ENCODE results near the gene TAOK2.
"Not testable (repeated sequence)": the region's sequence is repeated elsewhere in the genome, so short reads cannot be mapped to it uniquely, and the experiment has no call there.

TAOK2 gene

GRCh38 chr16:30025574-30025973 is 51.9 kb downstream of the TAOK2 start:
- no peak for DNase-seq

GRCh38 chr16:30026449-30026848 is 52.8 kb downstream of the TAOK2 start:
- DNase-seq: no peak

- no peak for DNase-seq
Observed at GRCh38 chr16:30027588-30028437, 54.1 kb downstream of the TAOK2 start.

GRCh38 chr16:30028438-30029076 is 54.9 kb downstream of the TAOK2 start:
- no peak for DNase-seq

GRCh38 chr16:30030011-30030685 is 56.5 kb downstream of the TAOK2 start:
- DNase-seq: no peak

- DNase-seq: no peak
Observed at GRCh38 chr16:30030841-30031413, 57.3 kb downstream of the TAOK2 start, which contains the start of gene TLCD3B. TSS of gene TLCD3B (minus strand) at chr16:30031271. CDS start at chr16:30030527, 744 bp downstream.

- DNase-seq: no peak
Observed at GRCh38 chr16:30031477-30031918, 57.8 kb downstream of the TAOK2 start.

GRCh38 chr16:30032083-30032819 is 58.6 kb downstream of the TAOK2 start:
- peak; percentile 76 for DNase-seq

GRCh38 chr16:30033270-30033669 is 59.6 kb downstream of the TAOK2 start:
- no peak for DNase-seq

- DNase-seq: no peak
Observed at GRCh38 chr16:30040221-30040620, 66.6 kb downstream of the TAOK2 start.

- not testable (repeated sequence) for DNase-seq
Observed at GRCh38 chr16:30040690-30041089, 67.0 kb downstream of the TAOK2 start.

GRCh38 chr16:30041841-30042240 is 68.2 kb downstream of the TAOK2 start:
- DNase-seq: no peak
